AG04449 (cell line): Measurements from ENCODE around the gene FOXP1.

Experiments used
- CTCF ChIA-PET: fragments of 350-600 bp; formaldehyde crosslinking; extraction: SDS; loops from one replicate; lab custom pipeline; 2021; ENCODE audit warnings: antibody characterized with exemption; lab: Yijun Ruan, JAX
- POLR2A ChIA-PET: fragments of 400-600, 350-600 bp; formaldehyde crosslinking; extraction: SDS; loops from one replicate; lab custom pipeline; 2020; ENCODE audit warnings: antibody characterized with exemption, inconsistent platforms; lab: Yijun Ruan, JAX
- DNase-seq: peaks from one replicate; pipeline ENCODE4 v3.0.0-alpha.2; 2010; ENCODE audit warnings: low read depth, low spot score
- H3K4me3 ChIP-seq: 2 replicates; pipeline ENCODE4 v1.5.1; 2011; ENCODE audit warnings: low read depth, mild to moderate bottlenecking, control low read depth, low read length
- CTCF ChIP-seq: IDR thresholded peaks from one replicate; pipeline ENCODE4 v1.5.1; 2011; ENCODE audit warnings: mild to moderate bottlenecking, moderate library complexity, low read length, control low read depth, inconsistent platforms; ENCODE audit not compliant: insufficient read depth; ENCODE audit errors: missing control alignments

Gene FOXP1

GRCh38 chr3:71433631-71434030 lies 149.9 kb downstream of the FOXP1 start:
- H3K4me3 ChIP-seq: no peak overlapping the region
- TF ChIP-seq CTCF: no peak
- ChIA-PET CTCF (no interaction called here), POLR2A (interaction anchor here (0.5 kb wide), 1 partner anchor 9 kb away, joined by 3 read pairs; no protein-coding TSS in a partner anchor)
- DNase-seq: no peak

GRCh38 chr3:71432044-71432975 lies 151.2 kb downstream of the FOXP1 start:
- POLR2A ChIA-PET: interaction anchor here (0.7 kb wide), 1 partner anchor 79 kb away, joined by 3 read pairs; no protein-coding TSS in a partner anchor
- no peak for DNase-seq
- no peak for TF ChIP-seq CTCF
- CTCF ChIA-PET: no interaction called here
- H3K4me3 ChIP-seq: no peak overlapping the region

GRCh38 chr3:71430941-71431552 lies 152.5 kb downstream of the FOXP1 start:
- DNase-seq: no peak
- ChIA-PET CTCF (no interaction called here), POLR2A (no interaction called here)
- no peak for TF ChIP-seq CTCF
- no peak overlapping the region for H3K4me3 ChIP-seq

GRCh38 chr3:71429597-71429988 lies 153.9 kb downstream of the FOXP1 start:
- ChIA-PET POLR2A (interaction anchor here (0.5 kb wide), 1 partner anchor 809 kb away, joined by 3 read pairs; no protein-coding TSS in a partner anchor), CTCF (interaction anchor here (1.0 kb wide), 1 partner anchor 26 kb away, joined by 3 read pairs; no protein-coding TSS in a partner anchor)
- no peak for TF ChIP-seq CTCF
- no peak for DNase-seq
- no peak overlapping the region for H3K4me3 ChIP-seq

GRCh38 chr3:71428841-71429596 lies 154.5 kb downstream of the FOXP1 start:
- POLR2A ChIA-PET: no interaction called here
- TF ChIP-seq CTCF: no peak
- CTCF ChIA-PET: interaction anchor here (1.0 kb wide), 1 partner anchor 13 kb away, joined by 3 read pairs; no protein-coding TSS in a partner anchor
- DNase-seq: no peak
- no peak overlapping the region for H3K4me3 ChIP-seq
